ENCODE data around the gene CNTNAP2.
"Not testable (repeated sequence)": the region's sequence is repeated elsewhere in the genome, so short reads cannot be mapped to it uniquely, and the experiment has no call there.

Gene CNTNAP2

GRCh38 chr7:146791344-146792285, 675.0 kb downstream of the CNTNAP2 start:
- no peak for DNase-seq

GRCh38 chr7:146804620-146805019, 688.0 kb downstream of the CNTNAP2 start:
- no peak for DNase-seq

- no peak for DNase-seq
Measured at GRCh38 chr7:146805082-146805481, 688.5 kb downstream of the CNTNAP2 start.

- no peak for DNase-seq
Measured at GRCh38 chr7:146826329-146826728, 709.7 kb downstream of the CNTNAP2 start.

- no peak for DNase-seq
Measured at GRCh38 chr7:146830686-146831085, 714.1 kb downstream of the CNTNAP2 start.

- DNase-seq = no peak
Measured at GRCh38 chr7:146831875-146832274, 715.3 kb downstream of the CNTNAP2 start.

GRCh38 chr7:146844405-146844804, 727.8 kb downstream of the CNTNAP2 start:
- no peak for DNase-seq

GRCh38 chr7:146858690-146859089, 742.1 kb downstream of the CNTNAP2 start:
- no peak for DNase-seq

- no peak for DNase-seq
Measured at GRCh38 chr7:146861701-146862100, 745.1 kb downstream of the CNTNAP2 start.

- DNase-seq = no peak
Measured at GRCh38 chr7:146862415-146862814, 745.8 kb downstream of the CNTNAP2 start.

- no peak for DNase-seq
Measured at GRCh38 chr7:146864644-146865043, 748.0 kb downstream of the CNTNAP2 start.

GRCh38 chr7:146865696-146866095, 749.1 kb downstream of the CNTNAP2 start:
- DNase-seq = no peak

GRCh38 chr7:146874722-146875121, 758.1 kb downstream of the CNTNAP2 start:
- no peak for DNase-seq

GRCh38 chr7:146875237-146875785, 758.7 kb downstream of the CNTNAP2 start:
- DNase-seq = no peak

- DNase-seq = no peak
Measured at GRCh38 chr7:146875981-146876380, 759.4 kb downstream of the CNTNAP2 start.

- DNase-seq = no peak
Measured at GRCh38 chr7:146876411-146876810, 759.8 kb downstream of the CNTNAP2 start.

- DNase-seq = no peak
Measured at GRCh38 chr7:146878901-146879300, 762.3 kb downstream of the CNTNAP2 start.

GRCh38 chr7:146885231-146885630, 768.6 kb downstream of the CNTNAP2 start:
- DNase-seq = no peak

GRCh38 chr7:146889806-146890555, 773.4 kb downstream of the CNTNAP2 start:
- DNase-seq = no peak

GRCh38 chr7:146892151-146892550, 775.5 kb downstream of the CNTNAP2 start:
- DNase-seq = no peak

- no peak for DNase-seq
Measured at GRCh38 chr7:146894927-146895326, 778.3 kb downstream of the CNTNAP2 start.

GRCh38 chr7:146902266-146902665, 785.7 kb downstream of the CNTNAP2 start:
- DNase-seq = no peak

GRCh38 chr7:146902728-146903127, 786.1 kb downstream of the CNTNAP2 start:
- DNase-seq = no peak

GRCh38 chr7:146905746-146906145, 789.1 kb downstream of the CNTNAP2 start:
- not testable (repeated sequence) for DNase-seq

All from activated naive CD4-positive, alpha-beta T cell treated with anti-CD3 and anti-CD28 coated beads, Interleukin-2, amount 50 U/mL, for 16 hours (primary cell).